ENCODE measurements around the gene CLEC16A.

The CLEC16A gene

GRCh38 chr16:11060364-11060763, 116.0 kb downstream of the CLEC16A start:
- DNase-seq (ENCODE audit: extremely low read depth, insufficient read length): no peak
- H3K27me3 ChIP-seq (replicated peaks; ENCODE audit: control insufficient read depth, insufficient read depth, low read length): no peaks in the 10 kb centered on the region
- no peak overlapping the region for H3K4me3 ChIP-seq (replicated peaks; ENCODE audit: low read depth, low read length)
- peaks cover 18% of the 10 kb centered on the region for H3K36me3 ChIP-seq (ENCODE audit: control insufficient read depth, insufficient read depth, low read length)
- TF ChIP-seq CTCF (IDR thresholded peaks at IDR 0.05; ENCODE audit: insufficient read depth, low read length, poor library complexity, severe bottlenecking): no peak

DNA sequence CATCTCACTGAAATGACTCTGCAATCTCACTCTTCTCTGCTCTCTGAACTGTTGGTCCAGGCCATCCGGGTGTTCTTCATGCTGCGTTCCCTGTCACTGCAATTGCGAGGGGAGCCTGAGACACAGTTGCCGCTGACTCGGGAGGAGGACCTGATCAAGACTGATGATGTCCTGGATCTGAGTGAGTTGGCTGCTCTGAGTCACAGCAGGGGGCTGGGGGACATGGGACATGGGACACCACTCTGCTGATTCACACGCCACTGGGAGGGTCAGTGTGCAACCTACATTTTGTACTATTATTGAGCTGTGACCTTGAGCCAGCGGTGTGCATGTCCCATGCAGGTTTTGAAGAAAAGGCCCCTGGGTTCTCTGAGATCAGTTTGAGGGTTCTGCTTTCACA, 116.5 kb downstream of the CLEC16A start:
- peaks cover 20% of the 10 kb centered on the region for H3K36me3 ChIP-seq (ENCODE audit: control insufficient read depth, insufficient read depth, low read length)
- H3K27me3 ChIP-seq (replicated peaks; ENCODE audit: control insufficient read depth, insufficient read depth, low read length): no peaks in the 10 kb centered on the region
- H3K4me3 ChIP-seq (replicated peaks; ENCODE audit: low read depth, low read length): no peak overlapping the region
- TF ChIP-seq CTCF (IDR thresholded peaks at IDR 0.05; ENCODE audit: insufficient read depth, low read length, poor library complexity, severe bottlenecking): no peak
- DNase-seq (ENCODE audit: extremely low read depth, insufficient read length): no peak

DNA sequence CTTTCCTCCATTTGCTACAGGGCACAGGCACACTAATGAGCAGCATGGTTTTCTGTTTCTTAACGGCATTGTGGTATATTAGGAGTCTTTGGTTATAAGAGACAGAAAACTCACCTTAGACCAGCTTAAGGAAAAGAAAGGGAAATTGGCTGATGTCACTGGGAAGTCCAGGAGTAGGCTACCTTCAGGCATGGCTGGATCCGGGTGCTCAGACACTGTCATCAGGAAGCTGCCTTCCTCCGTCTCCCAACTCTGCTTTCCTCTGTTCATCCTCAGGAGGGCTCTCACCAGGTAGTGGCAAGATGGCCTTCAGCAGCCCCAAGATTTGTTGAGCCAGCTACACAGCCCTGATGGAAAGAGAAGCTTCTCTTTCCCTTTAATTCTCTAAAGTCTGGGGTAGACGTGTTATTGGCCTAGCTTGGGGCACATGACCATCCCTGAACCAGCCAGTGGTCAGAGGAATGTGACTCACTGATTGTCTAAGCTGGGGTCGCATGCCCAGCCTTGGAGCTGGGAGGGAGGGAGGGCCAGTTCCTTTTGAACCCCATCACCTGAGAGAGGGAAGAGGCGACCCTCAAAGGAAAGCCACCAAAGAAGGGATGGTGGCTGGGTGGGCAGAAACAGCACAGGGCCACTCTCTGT, 117.4 kb downstream of the CLEC16A start:
- no peak for DNase-seq (ENCODE audit: extremely low read depth, insufficient read length)
- peaks cover 21% of the 10 kb centered on the region for H3K36me3 ChIP-seq (ENCODE audit: control insufficient read depth, insufficient read depth, low read length)
- no peaks in the 10 kb centered on the region for H3K27me3 ChIP-seq (replicated peaks; ENCODE audit: control insufficient read depth, insufficient read depth, low read length)
- no peak overlapping the region for H3K4me3 ChIP-seq (replicated peaks; ENCODE audit: low read depth, low read length)
- no peak for TF ChIP-seq CTCF (IDR thresholded peaks at IDR 0.05; ENCODE audit: insufficient read depth, low read length, poor library complexity, severe bottlenecking)

GRCh38 chr16:11063448-11064201, 119.3 kb downstream of the CLEC16A start:
- no peak overlapping the region for H3K4me3 ChIP-seq (replicated peaks; ENCODE audit: low read depth, low read length)
- peaks cover 20% of the 10 kb centered on the region for H3K36me3 ChIP-seq (ENCODE audit: control insufficient read depth, insufficient read depth, low read length)
- DNase-seq (ENCODE audit: extremely low read depth, insufficient read length): no peak
- no peak for TF ChIP-seq CTCF (IDR thresholded peaks at IDR 0.05; ENCODE audit: insufficient read depth, low read length, poor library complexity, severe bottlenecking)
- no peaks in the 10 kb centered on the region for H3K27me3 ChIP-seq (replicated peaks; ENCODE audit: control insufficient read depth, insufficient read depth, low read length)

GRCh38 chr16:11064202-11064540, 119.8 kb downstream of the CLEC16A start:
- no peak for TF ChIP-seq CTCF (IDR thresholded peaks at IDR 0.05; ENCODE audit: insufficient read depth, low read length, poor library complexity, severe bottlenecking)
- H3K27me3 ChIP-seq (replicated peaks; ENCODE audit: control insufficient read depth, insufficient read depth, low read length): no peaks in the 10 kb centered on the region
- peaks cover 19% of the 10 kb centered on the region for H3K36me3 ChIP-seq (ENCODE audit: control insufficient read depth, insufficient read depth, low read length)
- no peak overlapping the region for H3K4me3 ChIP-seq (replicated peaks; ENCODE audit: low read depth, low read length)
- DNase-seq (ENCODE audit: extremely low read depth, insufficient read length): no peak

Measured in GM06990 (cell line).